Measurements from ENCODE around the gene CYP3A5.

DNA sequence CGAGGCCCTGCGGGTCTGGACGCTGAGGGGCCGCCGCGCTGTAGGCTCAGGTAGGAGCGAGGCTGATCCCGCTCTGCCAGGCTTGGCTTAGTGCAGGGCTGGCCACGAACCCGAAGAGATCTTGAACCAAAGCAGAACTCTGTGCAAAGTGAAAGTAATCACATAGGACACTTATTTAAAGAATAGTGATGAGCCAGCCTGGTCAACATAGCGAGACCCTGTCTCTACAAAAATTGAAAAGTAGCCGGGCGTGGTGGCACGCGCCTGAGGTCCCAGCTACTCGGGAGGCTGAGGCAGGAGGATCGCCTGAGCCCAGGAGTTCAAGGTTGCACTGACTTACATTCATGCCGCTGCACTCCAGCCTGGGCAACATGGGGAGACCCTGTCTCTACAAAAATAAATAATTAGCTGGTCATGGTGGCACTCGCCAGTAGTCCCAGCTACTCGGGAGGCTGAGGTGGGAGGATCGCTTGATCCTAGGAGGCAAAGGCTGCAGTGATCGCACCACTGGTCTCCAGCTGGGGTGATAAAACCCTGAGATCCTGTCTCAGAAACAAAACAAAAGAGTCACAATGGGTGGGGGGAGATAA lies 62.5 kb downstream of the CYP3A5 start:
- TF ChIP-seq, protein P1, sequence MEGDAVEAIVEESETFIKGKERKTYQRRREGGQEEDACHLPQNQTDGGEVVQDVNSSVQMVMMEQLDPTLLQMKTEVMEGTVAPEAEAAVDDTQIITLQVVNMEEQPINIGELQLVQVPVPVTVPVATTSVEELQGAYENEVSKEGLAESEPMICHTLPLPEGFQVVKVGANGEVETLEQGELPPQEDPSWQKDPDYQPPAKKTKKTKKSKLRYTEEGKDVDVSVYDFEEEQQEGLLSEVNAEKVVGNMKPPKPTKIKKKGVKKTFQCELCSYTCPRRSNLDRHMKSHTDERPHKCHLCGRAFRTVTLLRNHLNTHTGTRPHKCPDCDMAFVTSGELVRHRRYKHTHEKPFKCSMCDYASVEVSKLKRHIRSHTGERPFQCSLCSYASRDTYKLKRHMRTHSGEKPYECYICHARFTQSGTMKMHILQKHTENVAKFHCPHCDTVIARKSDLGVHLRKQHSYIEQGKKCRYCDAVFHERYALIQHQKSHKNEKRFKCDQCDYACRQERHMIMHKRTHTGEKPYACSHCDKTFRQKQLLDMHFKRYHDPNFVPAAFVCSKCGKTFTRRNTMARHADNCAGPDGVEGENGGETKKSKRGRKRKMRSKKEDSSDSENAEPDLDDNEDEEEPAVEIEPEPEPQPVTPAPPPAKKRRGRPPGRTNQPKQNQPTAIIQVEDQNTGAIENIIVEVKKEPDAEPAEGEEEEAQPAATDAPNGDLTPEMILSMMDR (IDR thresholded peaks at IDR 0.05; ENCODE audit: insufficient read depth, low read length) = no peak
- TF ChIP-seq, protein P2, sequence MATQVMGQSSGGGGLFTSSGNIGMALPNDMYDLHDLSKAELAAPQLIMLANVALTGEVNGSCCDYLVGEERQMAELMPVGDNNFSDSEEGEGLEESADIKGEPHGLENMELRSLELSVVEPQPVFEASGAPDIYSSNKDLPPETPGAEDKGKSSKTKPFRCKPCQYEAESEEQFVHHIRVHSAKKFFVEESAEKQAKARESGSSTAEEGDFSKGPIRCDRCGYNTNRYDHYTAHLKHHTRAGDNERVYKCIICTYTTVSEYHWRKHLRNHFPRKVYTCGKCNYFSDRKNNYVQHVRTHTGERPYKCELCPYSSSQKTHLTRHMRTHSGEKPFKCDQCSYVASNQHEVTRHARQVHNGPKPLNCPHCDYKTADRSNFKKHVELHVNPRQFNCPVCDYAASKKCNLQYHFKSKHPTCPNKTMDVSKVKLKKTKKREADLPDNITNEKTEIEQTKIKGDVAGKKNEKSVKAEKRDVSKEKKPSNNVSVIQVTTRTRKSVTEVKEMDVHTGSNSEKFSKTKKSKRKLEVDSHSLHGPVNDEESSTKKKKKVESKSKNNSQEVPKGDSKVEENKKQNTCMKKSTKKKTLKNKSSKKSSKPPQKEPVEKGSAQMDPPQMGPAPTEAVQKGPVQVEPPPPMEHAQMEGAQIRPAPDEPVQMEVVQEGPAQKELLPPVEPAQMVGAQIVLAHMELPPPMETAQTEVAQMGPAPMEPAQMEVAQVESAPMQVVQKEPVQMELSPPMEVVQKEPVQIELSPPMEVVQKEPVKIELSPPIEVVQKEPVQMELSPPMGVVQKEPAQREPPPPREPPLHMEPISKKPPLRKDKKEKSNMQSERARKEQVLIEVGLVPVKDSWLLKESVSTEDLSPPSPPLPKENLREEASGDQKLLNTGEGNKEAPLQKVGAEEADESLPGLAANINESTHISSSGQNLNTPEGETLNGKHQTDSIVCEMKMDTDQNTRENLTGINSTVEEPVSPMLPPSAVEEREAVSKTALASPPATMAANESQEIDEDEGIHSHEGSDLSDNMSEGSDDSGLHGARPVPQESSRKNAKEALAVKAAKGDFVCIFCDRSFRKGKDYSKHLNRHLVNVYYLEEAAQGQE (IDR thresholded peaks at IDR 0.05; ENCODE audit: insufficient replicate concordance, low read depth) = no peak
- TF ChIP-seq GABPA (IDR thresholded peaks at IDR 0.05; ENCODE audit: low read depth) = no peak
- no peak for TF ChIP-seq POLR2AphosphoS5 (IDR thresholded peaks at IDR 0.05; ENCODE audit: low read depth)
